ENCODE measurements around the gene HOXD3. TPM values are rescaled to one million over a fixed set of nuclear protein-coding genes. Genes with fewer than 3 reads are reported as not detected.
A peak's percentile ranks its signal among the peaks of the same experiment; 100 is the strongest.

HOXD3 gene
- total RNA-seq, 2 experiments from 2014 or later, result not detected

- intact Hi-C loops (cut with DNase I, micrococcal nuclease), result loop anchor here in 1 of 2 experiments (10.0 kb wide), 1 partner anchor 1280 kb away; no protein-coding TSS in a partner anchor
These were observed 22.1 kb upstream of the HOXD3 start for GRCh38 chr2:176135035-176135440.

GRCh38 chr2:176136374-176137251, 20.5 kb upstream of the HOXD3 start:
- H3K27ac Mint-ChIP-seq, result no peak overlapping the region
- ATAC-seq (ENCODE audit: poor library complexity) (no peak), DNase-seq (no peak)
- peaks cover 95% of the 10 kb centered on the region for H3K27me3 Mint-ChIP-seq
- Histone ChIP-seq H3K27ac (ENCODE audit: low read depth in 1 of 2, low read length in 2 of 2) (no peak overlapping the region), H3K4me1 (ENCODE audit: insufficient read depth, low read length) (peaks cover 44% of the 10 kb centered on the region), H3K9me3 (ENCODE audit: control insufficient read depth in 1 of 2, insufficient read depth in 1 of 2, low read length in 2 of 2) (peaks cover 14 to 45% of the 10 kb centered on the region in 2 experiments), H3K27me3 (ENCODE audit: control insufficient read depth in 1 of 2, insufficient read depth in 2 of 2, low read length in 2 of 2) (peaks cover 92 to 98% of the 10 kb centered on the region in 2 experiments), H3K36me3 (ENCODE audit: insufficient read depth, low read length) (no peaks in the 10 kb centered on the region), H3K4me3 (ENCODE audit: low read length) (no peak overlapping the region)
- intact Hi-C loops (cut with DNase I, micrococcal nuclease), result loop anchor here in 1 of 2 experiments (10.0 kb wide), 1 partner anchor 1278 kb away; no protein-coding TSS in a partner anchor
- CTCF ChIA-PET, result no interaction called here
- POLR2A ChIA-PET, result no interaction called here
- peaks cover 3% of the 10 kb centered on the region for H3K36me3 Mint-ChIP-seq (ENCODE audit: low read depth)
- H3K4me3 Mint-ChIP-seq, result peak overlapping the region; percentile 44
- peaks cover 4% of the 10 kb centered on the region for H3K9me3 Mint-ChIP-seq
- TF ChIP-seq CTCF (IDR thresholded peaks at IDR 0.05), result no peak
- H3K4me1 Mint-ChIP-seq (ENCODE audit: low read depth), result peaks cover 49% of the 10 kb centered on the region

More at GRCh38 chr2:176135035-176135440, 22.1 kb upstream of the HOXD3 start:
- peaks cover 4% of the 10 kb centered on the region for H3K9me3 Mint-ChIP-seq
- H3K27ac ChIP-seq (ENCODE audit: low read depth in 1 of 2, low read length in 2 of 2), result no peak overlapping the region
- CTCF ChIA-PET, result no interaction called here
- peaks cover 87 to 94% of the 10 kb centered on the region in 2 experiments for H3K27me3 ChIP-seq (ENCODE audit: control insufficient read depth in 1 of 2, insufficient read depth in 2 of 2, low read length in 2 of 2)
- H3K4me1 ChIP-seq (ENCODE audit: insufficient read depth, low read length), result peaks cover 41% of the 10 kb centered on the region
- peaks cover 14 to 34% of the 10 kb centered on the region in 2 experiments for H3K9me3 ChIP-seq (ENCODE audit: control insufficient read depth in 1 of 2, insufficient read depth in 1 of 2, low read length in 2 of 2)
- no peak overlapping the region for H3K4me3 Mint-ChIP-seq
- no peak overlapping the region for H3K4me3 ChIP-seq (ENCODE audit: low read length)
- no peak for ATAC-seq (ENCODE audit: poor library complexity)
- H3K36me3 Mint-ChIP-seq (ENCODE audit: low read depth), result no peaks in the 10 kb centered on the region
- no peak for DNase-seq
- peaks cover 52% of the 10 kb centered on the region for H3K4me1 Mint-ChIP-seq (ENCODE audit: low read depth)
- no peak for TF ChIP-seq CTCF (IDR thresholded peaks at IDR 0.05)
- H3K27me3 Mint-ChIP-seq, result peaks cover 93% of the 10 kb centered on the region
- no peaks in the 10 kb centered on the region for H3K36me3 ChIP-seq (ENCODE audit: insufficient read depth, low read length)
- POLR2A ChIA-PET, result no interaction called here
- no peak overlapping the region for H3K27ac Mint-ChIP-seq

GRCh38 chr2:176137252-176137580, 19.9 kb upstream of the HOXD3 start:
- TF ChIP-seq CTCF (IDR thresholded peaks at IDR 0.05), result no peak

More at GRCh38 chr2:176137252-176137580, 19.9 kb upstream of the HOXD3 start:
- no peak overlapping the region for H3K27ac Mint-ChIP-seq
- peaks cover 45% of the 10 kb centered on the region for H3K4me1 Mint-ChIP-seq (ENCODE audit: low read depth)
- ChIA-PET CTCF (interaction anchor here (1.4 kb wide), 1 partner anchor 10 kb away, joined by 5 read pairs; no protein-coding TSS in a partner anchor), POLR2A (no interaction called here)
- peaks cover 3% of the 10 kb centered on the region for H3K36me3 Mint-ChIP-seq (ENCODE audit: low read depth)
- intact Hi-C loops (cut with DNase I, micrococcal nuclease), result loop anchor here in 1 of 2 experiments (10.0 kb wide), 1 partner anchor 1278 kb away; no protein-coding TSS in a partner anchor
- H3K4me3 ChIP-seq (ENCODE audit: low read length), result no peak overlapping the region
- no peak overlapping the region for H3K4me3 Mint-ChIP-seq
- peaks cover 95% of the 10 kb centered on the region for H3K27me3 Mint-ChIP-seq
- H3K36me3 ChIP-seq (ENCODE audit: insufficient read depth, low read length), result no peaks in the 10 kb centered on the region
- ATAC-seq (ENCODE audit: poor library complexity) (no peak), DNase-seq (no peak)
- peaks cover 14 to 45% of the 10 kb centered on the region in 2 experiments for H3K9me3 ChIP-seq (ENCODE audit: control insufficient read depth in 1 of 2, insufficient read depth in 1 of 2, low read length in 2 of 2)
- peaks cover 43% of the 10 kb centered on the region for H3K4me1 ChIP-seq (ENCODE audit: insufficient read depth, low read length)
- H3K9me3 Mint-ChIP-seq, result peaks cover 4% of the 10 kb centered on the region
- H3K27me3 ChIP-seq (ENCODE audit: control insufficient read depth in 1 of 2, insufficient read depth in 2 of 2, low read length in 2 of 2), result peaks cover 92 to 98% of the 10 kb centered on the region in 2 experiments
- H3K27ac ChIP-seq (ENCODE audit: low read depth in 1 of 2, low read length in 2 of 2), result no peak overlapping the region

All from CD4-positive, alpha-beta T cell (primary cell).